GM21526 (cell line): Measurements from ENCODE around the gene MARF1.
"Not testable (repeated sequence)": the region's sequence is repeated elsewhere in the genome, so short reads cannot be mapped to it uniquely, and the experiment has no call there.

ENCODE experiments used
- ATAC-seq: cut with Tn5 transposase; IDR thresholded peaks from one replicate; pipeline ENCODE4 v1.9.1; 2021; ENCODE audit warnings: moderate library complexity; ENCODE audit not compliant: unreplicated experiment, low FRiP score

Gene MARF1

GRCh38 chr16:15575293-15576049, 67.5 kb downstream of the MARF1 start:
- ATAC-seq, result no peak

GRCh38 chr16:15574614-15574948, 68.4 kb downstream of the MARF1 start:
- ATAC-seq, result no peak

GRCh38 chr16:15573896-15574613, 68.9 kb downstream of the MARF1 start:
- ATAC-seq, result not testable (repeated sequence)

- no peak for ATAC-seq
These were observed 69.6 kb downstream of the MARF1 start for GRCh38 chr16:15573274-15573895.

GRCh38 chr16:15572329-15573001, 70.5 kb downstream of the MARF1 start:
- ATAC-seq, result no peak

- no peak for ATAC-seq
These were observed 71.4 kb downstream of the MARF1 start for GRCh38 chr16:15571557-15571956.

GRCh38 chr16:15570666-15571065, 72.3 kb downstream of the MARF1 start:
- not testable (repeated sequence) for ATAC-seq

GRCh38 chr16:15567823-15568222, 75.1 kb downstream of the MARF1 start:
- no peak for ATAC-seq

- ATAC-seq, result no peak
These were observed 76.9 kb downstream of the MARF1 start for GRCh38 chr16:15566095-15566494.

GRCh38 chr16:15564604-15565339, 78.2 kb downstream of the MARF1 start:
- no peak for ATAC-seq

- no peak for ATAC-seq
These were observed 83.8 kb downstream of the MARF1 start for GRCh38 chr16:15559176-15559575.

- ATAC-seq, result no peak
These were observed 85.7 kb downstream of the MARF1 start for GRCh38 chr16:15557258-15557657.

- no peak for ATAC-seq
These were observed 86.8 kb downstream of the MARF1 start for GRCh38 chr16:15556130-15556529.

- no peak for ATAC-seq
These were observed 89.5 kb downstream of the MARF1 start for GRCh38 chr16:15553313-15554088.

- ATAC-seq, result no peak
These were observed 90.4 kb downstream of the MARF1 start for GRCh38 chr16:15552507-15552906.

- no peak for ATAC-seq
These were observed 94.5 kb downstream of the MARF1 start for GRCh38 chr16:15548482-15548891.

GRCh38 chr16:15547768-15548096, 95.2 kb downstream of the MARF1 start:
- ATAC-seq, result no peak

- ATAC-seq, result not testable (repeated sequence)
These were observed 95.7 kb downstream of the MARF1 start for GRCh38 chr16:15547072-15547767.

- no peak for ATAC-seq
These were observed 97.4 kb downstream of the MARF1 start for GRCh38 chr16:15545544-15545943.
